GM21367 (cell line): ENCODE measurements around the gene CCDC148.
"Not testable (repeated sequence)": the region's sequence is repeated elsewhere in the genome, so short reads cannot be mapped to it uniquely, and the experiment has no call there.

Experiments
- ATAC-seq: cut with Tn5 transposase; IDR thresholded peaks from one replicate; pipeline ENCODE4 v1.9.1; 2021; ENCODE audit not compliant: unreplicated experiment

The CCDC148 gene

DNA sequence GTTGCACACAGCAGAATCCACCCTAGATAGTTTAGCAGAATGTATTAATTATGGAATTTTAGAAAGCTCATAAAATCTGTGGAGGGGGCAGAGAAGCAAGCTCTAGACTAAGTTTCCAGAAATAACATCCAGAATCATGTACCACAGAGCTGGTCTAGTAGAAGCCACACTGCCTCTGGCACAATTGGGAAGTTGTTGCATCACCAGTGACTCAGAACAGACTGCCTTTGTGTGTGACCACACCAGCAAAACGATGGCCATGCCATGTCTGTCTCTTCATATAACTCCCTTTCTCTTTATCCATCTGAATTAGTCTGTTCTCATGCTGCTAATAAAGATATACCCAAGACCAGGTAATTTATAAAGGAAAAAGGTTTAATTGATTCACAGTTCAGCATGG lies 158.9 kb downstream of the CCDC148 start:
- no peak for ATAC-seq

DNA sequence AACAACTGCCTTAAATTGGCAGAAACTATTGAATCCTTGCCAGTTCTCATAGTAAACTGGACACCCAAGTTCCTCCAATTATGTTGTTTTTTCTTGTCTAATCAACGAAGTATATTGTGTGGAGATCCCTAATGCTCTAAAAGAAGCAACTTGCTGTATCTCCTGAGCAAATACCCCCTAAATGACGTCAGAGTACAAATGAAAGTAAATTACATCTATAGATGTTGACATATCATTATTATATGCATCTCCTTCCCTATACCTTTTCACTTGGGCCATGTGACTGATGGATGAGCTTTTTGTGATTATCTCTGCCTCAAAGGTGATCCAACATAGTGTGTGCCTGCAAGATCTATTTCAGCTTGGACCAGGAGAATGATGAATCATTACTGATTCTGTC lies 159.4 kb downstream of the CCDC148 start:
- no peak for ATAC-seq

DNA sequence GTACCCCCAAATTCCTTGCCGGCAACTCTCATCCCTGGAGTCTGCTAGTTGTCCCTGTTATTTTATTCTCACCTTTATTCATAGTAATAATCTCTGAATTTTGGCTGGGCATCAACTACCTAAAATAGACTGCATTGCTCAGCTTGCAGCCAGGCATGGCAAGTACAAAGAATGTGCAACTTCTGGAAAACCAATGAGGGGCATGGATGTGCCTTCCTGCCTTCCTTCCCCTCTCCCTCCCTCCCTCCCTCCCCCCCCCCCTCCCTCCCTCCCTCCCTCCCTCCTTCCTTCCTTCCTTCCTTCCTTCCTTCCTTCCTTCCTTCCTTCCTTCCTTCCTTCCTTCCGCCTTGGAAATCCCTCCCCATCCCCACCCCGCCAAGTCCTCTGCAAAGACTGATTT lies 162.8 kb downstream of the CCDC148 start:
- ATAC-seq, result no peak

DNA sequence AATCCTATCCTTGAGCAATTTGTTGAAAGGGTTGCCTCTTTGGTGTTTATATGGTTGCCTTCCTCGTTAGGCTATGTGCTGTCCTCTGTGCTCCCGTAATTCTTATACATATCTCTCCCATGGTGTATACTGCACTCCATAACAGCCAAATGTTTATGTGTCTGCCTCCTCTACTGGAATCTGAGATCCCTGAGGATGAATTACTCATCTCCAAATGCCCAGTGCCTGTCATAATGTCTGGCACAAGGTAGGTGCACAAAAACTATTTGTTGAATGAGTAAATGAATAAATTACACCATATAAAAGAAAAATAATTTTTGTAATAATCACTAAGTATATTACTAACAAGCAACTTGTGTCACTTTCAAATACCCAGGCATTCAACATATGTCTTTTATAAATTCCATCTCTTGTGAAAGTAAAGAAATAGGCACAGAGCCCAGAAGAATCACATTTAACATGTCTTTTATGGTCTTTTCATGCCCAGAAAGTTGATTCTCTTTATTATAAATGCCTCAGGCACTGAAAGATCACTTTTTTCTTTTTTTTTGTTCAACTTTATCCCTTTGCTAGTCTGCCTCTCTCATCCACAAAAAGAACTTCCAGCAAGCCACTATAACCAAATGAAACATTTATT lies 164.9 kb downstream of the CCDC148 start:
- ATAC-seq, result no peak

DNA sequence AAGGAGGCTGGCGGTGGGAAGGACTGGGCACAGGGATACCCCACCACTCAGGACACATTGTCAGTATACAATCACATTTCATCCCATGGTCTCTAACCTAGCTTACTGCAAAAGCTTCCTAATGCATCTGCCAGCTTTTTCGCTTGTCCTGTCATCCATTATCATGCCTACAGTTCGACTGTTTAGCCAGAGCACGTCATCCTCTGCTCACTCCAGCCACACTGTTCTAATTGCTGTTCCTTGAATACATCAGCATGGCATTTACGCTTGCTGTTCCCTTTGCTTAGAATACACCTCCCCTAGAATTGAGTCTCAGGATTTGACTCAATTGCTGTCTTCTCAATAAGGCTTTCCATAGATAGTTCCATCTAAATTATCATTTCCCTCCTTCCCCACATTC lies 166.3 kb downstream of the CCDC148 start:
- no peak for ATAC-seq

DNA sequence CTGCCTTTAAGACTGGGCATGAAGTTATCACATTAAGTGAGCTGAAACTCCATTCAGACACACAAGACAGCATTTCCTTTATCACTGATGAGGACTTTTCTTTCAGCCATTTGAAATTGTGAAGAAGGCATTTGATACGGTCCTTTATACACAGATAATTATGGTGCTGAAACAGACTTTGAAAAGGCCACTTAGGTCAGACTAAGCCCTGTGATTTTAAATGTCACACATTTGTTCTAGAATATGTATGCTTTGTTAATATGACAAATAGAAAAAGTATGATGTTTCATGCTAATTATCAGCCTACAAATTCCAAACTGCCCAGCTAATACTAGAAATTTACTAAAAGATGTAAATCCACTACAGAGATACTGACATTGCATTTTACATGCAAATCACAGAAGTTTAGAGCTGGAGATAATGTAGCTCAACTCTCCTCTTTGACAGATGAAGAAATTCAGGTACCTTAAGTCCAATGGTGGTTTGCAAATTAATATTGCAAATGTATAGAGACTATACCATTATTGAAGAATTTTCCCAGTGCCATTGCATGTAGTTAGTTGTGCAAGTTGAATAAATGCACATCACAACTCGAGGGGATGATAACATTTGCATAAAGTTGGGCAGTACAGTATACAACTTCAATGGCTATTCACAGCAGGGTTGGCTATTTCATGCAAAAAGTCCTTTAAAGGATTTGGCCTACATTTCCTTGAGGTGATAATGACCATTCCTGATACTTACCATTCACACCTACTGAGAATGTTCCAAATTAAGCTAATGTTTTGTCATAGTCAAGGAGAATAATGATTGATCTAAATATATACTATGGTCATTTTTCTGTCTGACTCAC lies 179.7 kb downstream of the CCDC148 start:
- ATAC-seq, result no peak

DNA sequence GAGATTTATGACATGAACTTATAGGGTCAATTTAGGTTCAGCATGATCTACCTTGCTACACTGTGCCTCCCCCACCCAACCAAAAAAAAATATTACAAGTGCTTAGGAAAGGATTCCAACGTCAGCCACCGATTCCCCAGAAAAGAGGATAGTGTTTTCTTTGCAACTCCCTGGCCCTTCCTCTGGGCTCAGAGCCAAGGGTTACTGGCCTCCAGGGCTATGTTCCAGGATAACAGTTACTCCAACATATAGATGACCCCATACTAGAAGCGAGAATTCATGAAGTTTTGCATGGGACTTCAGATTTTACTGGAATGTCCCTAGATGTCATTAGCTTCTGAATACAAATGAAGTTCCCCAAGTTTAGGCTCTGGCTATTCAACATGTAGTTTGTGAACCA lies 182.8 kb downstream of the CCDC148 start:
- ATAC-seq, result no peak

DNA sequence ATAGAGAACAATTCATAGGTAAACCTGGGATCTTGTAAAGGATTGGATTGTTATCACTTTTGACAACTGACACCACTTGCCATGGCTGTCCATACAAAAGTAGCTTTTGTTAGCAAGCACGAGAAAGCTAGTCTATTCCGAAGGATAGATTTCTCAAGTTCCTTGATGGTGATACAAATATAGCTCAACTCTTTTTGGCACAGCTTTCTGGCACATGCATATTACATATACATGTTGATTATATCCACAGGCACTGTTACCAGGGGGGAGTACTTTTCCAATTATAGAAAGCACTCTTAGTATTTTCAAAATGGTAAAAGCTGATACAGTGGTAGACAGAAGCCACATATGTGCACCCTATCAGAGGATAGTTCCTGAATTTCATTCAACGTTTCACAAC lies 186.0 kb downstream of the CCDC148 start:
- ATAC-seq, result no peak

DNA sequence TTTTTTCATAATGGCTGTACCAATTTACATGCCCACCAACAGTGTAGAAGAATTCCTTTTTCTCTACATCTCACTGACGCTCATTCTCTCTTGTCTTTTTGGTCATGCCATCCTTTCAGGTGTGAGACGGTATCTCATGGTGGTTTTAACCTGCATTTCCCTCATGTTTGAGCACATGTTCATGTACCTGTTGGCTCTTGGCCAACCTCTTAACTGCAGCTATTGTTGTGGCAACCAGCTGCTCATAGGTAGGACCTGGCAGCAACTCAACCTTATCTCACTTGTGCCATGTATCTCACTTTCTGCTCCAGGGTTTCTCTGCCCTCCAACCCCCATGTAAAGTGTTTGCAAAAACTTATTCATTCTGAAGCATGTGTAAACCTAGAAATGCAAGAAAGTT lies 187.4 kb downstream of the CCDC148 start:
- no peak for ATAC-seq

DNA sequence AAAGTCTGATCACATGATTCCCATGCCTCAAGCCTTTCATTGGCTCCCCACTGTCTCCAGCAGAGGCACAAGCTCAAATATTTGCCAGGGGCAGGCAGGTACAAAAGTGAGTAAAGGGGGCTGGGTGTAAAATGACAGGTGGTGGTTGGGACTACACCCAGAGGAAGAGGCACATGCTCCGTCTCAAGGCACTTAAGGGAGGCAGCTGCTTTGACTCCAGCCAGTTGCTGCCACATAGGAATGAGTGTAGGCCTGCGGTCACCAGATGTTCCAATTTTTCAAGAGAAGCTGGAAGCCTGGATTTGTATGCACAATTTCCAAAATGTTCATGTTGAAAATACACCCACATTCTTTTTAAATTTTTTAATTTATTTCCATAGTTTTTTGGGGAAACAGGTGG lies 190.4 kb downstream of the CCDC148 start:
- ATAC-seq, result no peak

DNA sequence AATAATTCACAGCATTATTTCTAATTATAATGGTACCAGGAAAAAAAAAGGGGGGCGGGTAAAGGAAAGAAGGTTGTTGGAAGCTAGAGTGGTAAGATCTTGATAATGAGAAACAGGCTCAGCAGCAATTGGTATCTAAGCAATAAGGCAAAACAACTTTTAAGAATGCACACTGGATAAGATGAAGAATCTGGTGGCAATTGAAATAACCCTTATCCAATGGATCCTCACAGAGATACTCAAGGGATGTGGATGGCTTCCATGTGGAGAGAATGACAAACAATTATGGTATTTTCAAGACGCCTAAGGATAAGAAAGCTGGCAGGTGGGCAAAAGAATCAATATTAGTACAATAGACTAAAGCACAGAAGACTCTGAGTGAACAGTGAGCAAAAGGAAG lies 201.3 kb downstream of the CCDC148 start:
- no peak for ATAC-seq

DNA sequence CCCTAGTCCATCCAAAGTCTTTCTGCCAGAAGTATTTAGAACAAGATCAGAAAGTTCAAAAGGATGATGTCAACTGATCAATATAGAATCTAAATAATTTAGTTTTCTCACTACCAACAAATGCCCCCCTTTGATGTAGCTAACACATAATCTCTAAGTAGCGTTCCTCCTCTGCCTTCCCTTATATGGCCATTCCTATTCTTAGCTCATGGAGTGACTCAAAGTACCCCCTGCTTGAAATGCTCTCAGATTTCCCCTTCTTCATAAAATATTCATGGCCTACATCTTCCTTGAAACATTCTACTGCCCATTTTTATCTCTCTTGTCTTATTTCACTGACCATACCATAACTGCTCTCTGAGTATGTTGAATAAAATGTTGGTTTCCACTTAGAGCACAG lies 203.4 kb downstream of the CCDC148 start:
- ATAC-seq, result no peak

DNA sequence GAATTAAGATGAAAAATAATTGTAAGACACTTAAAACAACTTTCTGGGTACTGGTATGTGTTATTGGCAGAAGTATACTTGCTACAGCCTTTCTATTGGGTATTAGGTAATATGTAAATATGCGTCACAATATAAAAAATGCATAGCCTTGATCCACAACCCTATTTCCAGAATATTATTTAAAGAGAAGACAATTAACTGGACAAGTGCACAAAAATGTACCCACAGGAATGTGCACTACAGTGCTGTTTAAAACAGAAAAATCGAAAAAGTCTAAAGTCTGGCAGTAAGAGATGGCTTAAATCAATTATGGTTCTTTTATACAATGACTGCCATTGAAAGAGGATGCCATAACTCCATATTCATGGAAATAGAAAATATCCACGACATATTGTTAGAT lies 205.2 kb downstream of the CCDC148 start:
- no peak for ATAC-seq

DNA sequence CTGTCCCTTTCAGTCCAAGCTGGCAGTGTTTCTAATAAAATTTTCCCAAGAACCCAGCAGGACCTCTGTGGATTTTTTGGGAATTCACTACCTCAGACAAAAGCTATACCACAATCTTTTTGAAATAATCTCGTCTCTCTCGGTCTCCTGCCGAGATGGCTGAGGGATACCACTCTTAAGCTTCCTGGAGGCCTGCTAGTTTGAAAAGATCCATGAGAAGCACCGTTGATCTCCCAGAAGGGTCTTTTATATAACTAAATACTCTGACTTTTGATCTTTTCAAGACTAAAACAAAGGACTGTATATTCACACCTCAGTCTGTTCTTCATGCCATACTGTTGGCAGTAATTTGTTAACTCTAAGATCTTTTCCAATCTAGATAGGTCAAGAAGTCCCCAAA lies 213.2 kb downstream of the CCDC148 start:
- no peak for ATAC-seq

DNA sequence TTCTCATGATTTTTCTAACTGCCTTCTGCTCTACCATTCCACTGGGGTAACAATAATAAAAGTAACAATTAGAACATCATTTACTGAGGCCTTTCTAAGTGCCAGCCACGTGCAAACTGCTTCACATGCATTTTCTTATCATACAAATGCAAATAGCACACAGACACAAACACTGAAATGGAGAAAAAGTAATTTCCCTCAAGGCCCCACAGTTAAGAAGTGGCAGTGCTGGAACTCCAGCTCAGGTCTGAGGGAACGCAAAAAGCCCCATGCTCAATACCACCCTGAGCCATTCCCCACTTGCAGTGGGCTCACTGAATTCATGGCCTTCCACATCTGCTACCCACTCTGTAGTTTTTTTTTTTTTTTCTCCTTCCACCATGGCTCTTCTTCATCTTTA lies 214.3 kb downstream of the CCDC148 start:
- ATAC-seq, result no peak

DNA sequence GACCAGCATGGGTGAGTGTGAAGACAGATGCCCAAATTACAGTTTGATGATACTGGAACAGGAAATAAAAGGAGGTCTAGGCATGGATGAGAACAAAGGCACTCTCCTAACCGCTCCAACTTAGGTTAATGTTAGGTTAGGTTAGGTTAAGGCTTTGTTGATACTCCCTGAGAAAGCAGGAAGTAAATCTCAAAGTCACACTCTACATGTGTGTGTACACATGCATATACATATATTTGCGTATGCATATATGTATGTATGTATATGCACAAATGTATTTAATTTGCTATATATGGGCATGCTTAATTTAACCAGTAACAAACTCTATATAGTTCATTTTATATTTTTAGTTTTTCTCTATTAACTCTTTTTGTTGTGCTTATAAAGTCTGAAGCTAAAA lies 215.6 kb downstream of the CCDC148 start:
- ATAC-seq, result no peak

DNA sequence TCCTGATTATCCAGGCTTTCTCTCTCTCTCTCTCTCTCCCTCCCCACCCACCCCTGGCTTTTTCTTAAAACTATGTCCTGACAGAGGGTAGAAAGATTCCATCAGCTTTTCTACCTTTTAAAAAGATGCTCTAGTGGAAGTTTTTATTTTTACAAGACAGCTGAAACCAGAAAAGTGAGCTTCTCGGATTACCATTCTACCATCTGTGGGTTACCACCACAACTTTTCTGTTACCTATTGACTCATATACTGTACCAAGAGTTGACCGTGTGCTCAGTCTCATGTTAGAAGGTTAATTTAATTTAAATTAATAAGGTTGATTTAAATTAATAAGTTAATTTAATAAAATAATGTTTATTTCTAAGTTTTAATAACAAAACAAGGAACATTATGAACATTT lies 217.3 kb downstream of the CCDC148 start:
- no peak for ATAC-seq

DNA sequence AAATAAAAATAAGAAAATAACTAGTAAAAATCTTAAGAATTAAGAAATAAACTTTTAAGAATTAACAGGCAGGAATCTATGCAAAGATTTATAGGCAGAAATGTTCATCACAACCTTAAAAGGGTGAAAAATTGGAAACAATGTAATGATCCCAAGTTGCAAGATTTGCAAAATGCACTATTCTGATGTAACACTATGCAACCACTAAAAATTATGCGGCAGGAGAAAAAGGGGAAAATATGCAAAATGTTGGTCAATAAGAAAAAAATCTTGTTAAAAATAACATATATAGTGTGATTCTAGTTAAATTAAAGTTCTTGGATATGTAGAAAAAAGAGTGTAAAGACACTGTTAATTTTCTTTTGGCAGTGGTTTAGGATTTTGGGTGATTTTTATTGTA lies 222.1 kb downstream of the CCDC148 start:
- no peak for ATAC-seq

DNA sequence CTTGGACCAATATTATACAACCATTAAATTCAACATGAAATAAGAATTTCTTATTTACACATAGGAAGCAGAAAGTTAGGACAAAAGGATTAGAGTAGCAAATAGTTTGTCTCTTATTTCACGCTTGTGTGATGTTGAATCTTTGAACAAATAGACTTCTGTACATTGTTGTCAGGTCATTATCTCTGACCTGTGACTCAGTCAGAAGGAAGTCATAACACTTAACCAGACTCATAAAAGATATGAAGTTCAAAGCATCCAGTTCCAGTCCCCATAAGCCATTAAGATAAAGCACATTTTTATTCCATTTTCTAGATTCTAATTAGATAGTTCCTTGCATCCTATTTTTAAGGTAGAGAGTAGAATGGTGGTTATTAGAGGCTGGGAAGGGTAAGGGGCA lies 224.1 kb downstream of the CCDC148 start:
- no peak for ATAC-seq

DNA sequence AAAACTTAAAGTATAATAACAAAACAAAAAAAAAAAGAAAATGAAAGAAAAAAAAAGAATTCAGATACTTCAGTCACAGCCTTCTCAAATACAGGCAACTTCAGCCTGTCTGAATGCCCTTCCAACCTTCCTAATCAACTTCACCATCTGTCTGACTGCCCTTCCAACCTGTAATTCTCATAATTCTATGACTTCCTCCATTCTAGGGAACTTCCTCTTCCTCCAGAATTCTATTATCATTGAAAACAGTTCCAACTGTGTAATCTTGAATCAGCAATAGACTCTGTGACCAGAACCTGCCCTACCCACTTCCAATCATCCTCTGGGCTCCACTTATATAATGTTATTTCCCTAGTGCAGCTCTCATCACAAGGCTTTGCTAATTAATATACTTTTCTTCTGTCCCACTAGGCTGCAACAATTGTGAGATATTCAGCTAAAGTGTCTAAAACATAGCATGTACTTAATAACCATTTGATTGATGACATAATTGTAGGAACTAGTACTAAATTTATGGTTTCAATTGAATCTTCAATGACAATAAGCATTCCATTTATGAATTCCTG lies 227.5 kb downstream of the CCDC148 start:
- ATAC-seq, result no peak

DNA sequence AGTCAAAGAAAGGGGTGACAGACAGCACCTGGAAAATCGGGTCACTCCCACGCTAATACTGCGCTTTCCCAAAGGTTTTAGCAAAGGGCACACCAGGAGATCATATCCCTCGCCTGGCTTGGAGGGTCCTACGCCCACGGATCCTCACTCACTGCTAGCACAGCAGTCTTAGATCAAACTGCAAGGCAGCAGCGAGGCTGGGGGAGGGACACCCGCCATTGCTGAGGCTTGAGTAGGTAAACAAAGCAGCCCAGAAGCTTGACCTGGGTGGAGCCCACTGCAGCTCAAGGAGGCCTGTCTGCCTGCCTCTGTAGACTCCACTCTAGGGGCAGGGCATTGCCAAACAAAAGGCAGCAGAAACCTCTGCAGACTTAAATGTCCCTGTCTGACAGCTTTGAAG lies 233.5 kb downstream of the CCDC148 start:
- not testable (repeated sequence) for ATAC-seq
